HT-29 (cell line): Measurements from ENCODE around the gene FAM227B. TPM values are rescaled to one million over a fixed set of nuclear protein-coding genes. Genes with fewer than 3 reads are reported as not detected.

Experiments used
- DNase-seq: peaks from one replicate; pipeline ENCODE4 v3.0.0-alpha.2; 2015; ENCODE audit warnings: low spot score
- total RNA-seq: library from RNA; depleted of rRNA; stranded (reverse); fragments of >200 nt; shearing (Covaris generic); gene quantifications from 2 replicates; pipeline ENCODE4 v1.2.3, GENCODE V29; 2014; rRNA removed

The FAM227B gene
- total RNA-seq, 1 experiment from 2014 or later: not detected

DNA sequence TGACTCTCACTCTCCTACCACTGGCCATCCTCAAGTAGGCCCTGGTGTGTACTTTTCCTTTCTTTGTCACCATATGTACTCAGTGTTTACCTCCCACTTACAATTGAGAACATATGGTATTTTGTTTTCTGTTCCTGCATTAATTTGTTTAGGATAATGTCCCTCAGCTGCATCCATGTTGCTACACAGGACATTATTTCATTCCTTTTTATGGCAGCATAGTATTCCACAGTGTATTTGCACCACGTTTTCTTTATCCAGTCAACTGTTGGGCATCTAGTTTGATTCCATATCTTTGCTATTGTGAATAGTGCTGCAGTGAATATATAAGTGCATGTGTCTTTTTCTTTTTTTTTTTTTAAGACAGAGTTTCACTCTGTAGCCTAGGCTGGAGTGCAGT is 324.4 kb downstream of the FAM227B start:
- no peak for DNase-seq

DNA sequence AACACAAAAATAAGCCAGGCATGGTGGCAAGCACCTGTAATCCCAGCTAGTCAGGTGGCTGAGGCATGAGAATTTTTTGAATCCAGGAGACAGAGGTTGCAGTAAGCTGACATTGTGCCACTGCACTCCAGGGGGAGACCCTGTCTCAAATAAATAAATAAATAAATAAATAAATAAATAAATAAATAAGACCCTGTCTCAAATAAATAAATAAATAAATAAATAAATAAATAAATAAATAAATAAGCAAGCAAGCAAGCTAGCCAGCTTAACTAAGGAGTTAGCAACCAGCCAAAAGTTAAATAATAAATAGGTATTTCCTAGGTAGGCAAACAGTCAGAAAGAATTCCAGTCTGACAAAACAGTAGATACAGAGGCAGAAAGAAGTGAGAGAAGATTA is 326.7 kb downstream of the FAM227B start:
- DNase-seq: no peak

DNA sequence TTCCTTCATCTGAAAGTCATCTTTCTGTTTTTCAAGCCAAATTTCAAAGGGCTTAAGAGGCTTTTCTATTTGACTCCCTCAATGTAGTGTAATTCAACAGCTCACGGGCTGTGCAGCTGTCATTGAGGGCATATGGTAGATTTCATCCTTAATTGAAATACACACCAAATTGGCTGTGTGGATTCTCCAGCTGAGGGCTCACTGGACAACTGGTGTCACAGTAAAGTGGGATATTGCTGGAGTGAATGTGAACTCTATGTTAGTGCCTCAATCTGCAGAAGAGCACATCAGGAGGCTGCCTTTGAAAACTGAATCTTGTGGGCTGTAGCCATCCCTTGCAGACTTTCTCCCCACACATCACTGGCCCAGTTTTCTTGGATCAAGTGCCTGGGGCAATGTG is 330.4 kb downstream of the FAM227B start:
- no peak for DNase-seq

DNA sequence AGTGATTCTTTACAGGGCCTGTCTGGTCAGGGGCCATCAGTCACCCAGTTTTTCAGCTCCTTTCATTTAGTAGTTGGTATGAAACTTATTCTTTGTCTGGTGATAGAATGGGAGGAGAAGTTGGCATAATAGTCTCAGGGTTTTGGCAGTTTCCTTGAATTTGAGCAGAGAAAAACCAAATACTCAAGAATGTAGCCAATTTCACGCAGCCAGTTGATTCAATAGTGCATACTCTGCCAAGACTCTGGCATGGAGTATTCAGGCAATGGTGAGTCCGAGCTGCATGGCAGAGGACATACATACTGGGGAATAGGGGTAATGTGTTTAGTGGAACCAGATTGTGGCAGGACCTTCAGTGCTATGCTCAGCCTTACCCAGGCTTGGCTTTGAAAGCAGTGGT is 332.2 kb downstream of the FAM227B start:
- DNase-seq: no peak

DNA sequence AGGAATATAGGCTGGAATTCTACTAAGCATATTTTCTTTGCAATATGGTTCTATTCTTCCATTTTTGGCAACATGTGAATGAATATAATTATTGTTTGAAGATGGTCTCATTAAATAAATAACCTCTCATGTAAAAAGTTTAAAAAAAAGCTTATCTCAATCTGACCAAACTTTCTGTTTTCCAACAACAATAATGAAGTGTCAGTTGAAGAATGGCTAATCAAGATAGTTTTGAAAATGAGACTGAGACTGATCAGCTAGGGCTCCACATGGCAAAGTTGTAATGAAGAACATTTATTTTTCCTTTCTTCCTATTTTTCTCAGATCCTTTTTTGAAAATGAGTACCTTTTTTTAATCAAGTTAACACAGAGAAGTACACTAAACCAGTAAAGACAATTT is 333.1 kb downstream of the FAM227B start:
- no peak for DNase-seq

DNA sequence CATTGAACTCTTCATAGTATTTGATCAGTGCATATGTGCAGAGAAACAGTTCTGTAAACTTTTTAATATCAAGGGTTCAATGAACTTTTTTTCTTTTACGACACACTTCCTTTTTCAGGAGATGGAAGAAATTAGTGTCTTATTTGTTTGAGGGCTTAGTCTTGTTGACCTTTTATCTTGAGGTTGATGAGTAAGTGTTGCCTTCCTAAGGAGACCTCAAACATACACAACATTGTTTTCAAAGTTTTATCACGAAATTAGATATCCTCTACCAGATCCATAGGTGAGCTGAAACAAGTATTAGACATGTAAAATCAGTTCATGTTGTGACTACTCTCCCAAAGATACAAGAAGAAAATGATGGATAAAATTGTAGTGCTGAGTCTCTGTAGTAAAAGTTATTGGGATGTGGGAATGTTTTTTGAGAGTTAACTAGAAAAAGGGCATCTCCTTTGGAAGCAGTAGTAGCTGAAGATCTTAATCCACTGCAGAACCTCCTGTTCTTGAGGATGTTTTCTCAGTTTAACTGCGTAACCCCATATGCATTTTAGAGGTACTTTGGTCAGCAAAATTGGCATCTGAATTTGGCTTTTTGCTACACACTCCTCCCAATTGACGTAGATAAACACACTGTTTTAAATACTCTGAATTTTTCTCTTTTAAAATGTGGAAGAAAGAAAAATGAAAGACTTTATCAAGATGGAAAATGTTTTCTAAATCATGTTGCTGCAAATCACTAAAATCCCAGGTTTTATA is 333.8 kb downstream of the FAM227B start:
- DNase-seq: no peak

DNA sequence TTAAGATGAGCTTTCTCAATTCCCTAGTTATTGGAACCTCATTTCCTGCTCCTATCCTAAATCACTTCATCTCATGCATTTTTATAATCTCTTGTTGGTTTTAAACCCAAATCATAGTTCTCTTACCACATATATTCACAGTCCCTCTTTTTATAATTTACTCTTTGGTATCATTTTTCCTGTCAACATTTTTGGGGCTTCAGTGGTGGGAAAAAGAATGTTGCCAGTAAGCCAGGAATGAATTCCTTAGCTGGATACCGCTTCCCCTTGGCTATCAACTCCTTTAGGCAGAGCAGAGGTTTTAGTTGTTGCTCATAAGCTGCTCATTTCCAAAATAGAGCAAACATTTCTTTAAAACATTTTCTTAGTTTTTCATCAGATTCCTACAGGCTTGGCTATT is 338.3 kb downstream of the FAM227B start:
- no peak for DNase-seq

DNA sequence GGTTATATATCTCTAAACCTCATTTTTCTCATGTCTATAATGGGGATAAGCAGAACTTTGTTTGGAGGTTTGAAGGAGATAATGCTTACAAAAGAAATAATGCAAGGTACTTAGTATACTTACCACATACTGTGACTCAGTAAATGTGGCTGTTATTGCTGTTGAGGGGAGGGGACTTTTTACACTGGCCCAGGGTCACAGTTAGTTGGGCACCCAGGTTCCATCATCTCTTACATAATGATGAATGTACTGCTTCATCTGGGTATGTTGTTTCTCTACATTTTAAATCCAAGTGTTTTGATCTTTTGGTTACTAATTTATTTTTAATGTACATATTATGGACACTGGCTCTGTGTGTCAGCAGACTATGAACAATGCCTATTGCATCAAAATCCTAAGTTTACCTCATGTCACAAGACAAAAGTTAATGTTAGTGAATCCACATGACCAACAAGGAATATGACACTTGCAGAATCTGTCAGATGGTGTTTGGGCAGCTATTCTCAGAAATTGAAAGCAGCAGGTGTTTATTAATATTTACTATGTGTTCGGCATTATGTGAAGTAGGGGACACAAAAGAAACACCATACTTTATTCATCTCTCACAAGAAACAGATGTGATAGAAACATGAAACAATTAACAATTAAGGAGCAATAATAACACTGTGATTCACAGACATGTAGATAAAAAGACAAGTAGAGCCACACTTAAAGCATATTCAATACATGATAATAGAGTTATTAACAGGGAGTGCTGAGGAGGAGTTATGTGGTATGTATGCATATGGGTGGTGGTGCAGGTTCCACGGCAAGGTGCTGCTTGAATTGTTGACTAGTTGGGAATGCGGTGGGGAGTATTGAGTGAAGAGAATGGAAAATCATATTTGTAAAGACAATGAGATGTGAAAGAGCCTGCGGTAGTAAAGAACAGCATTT is 340.8 kb downstream of the FAM227B start:
- no peak for DNase-seq

DNA sequence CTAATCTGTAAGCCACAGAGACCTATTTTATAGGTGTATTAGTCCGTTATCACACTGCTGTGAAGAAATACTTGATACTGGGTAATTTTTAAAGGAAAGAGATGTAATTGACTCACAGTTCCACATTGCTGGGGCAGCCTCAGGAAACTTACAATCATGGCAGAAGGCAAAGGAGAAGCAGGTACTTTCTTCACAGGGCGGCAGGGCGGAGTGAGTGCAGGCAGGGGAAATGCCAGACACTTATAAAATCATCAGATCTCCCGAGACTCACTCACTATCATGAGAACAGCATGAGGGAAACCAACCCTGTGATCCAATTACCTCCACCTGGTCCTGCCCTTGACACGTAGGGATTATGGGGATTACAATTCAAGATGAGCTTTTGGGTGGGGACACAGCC is 341.9 kb downstream of the FAM227B start:
- DNase-seq: no peak

Other genes starting within 250 kb of the FAM227B start
- not detected in 2 replicates for gene FGF7, start 197.6 kb downstream of the FAM227B start, total RNA-seq
- 6.2 and 8.5 TPM in 2 replicates for gene DTWD1, start 230 bp upstream of the FAM227B start, total RNA-seq